Measurements from ENCODE around the gene GUCY1B1. TPM values are rescaled to one million over a fixed set of nuclear protein-coding genes. Genes with fewer than 3 reads are reported as not detected.

GUCY1B1 gene
- 5.5 and 6.5 TPM in 2 replicates for total RNA-seq

GRCh38 chr4:155758481-155759371, at the start of gene GUCY1B1:
Gene GUCY1B1 (plus strand): TSS chr4:155759021. CDS start chr4:155759141, 120 bp downstream.

Other genes starting within 250 kb of the GUCY1B1 start
- 0.49 and 0.97 TPM in 2 replicates for gene GUCY1A1, start 92.2 kb upstream of the GUCY1B1 start, total RNA-seq
- gene ASIC5, start 107.3 kb downstream of the GUCY1B1 start, total RNA-seq, result not detected in 2 replicates
- 0.81 and 1.5 TPM in 2 replicates for gene TDO2, start 144.7 kb downstream of the GUCY1B1 start, total RNA-seq
- 25.4 and 27.6 TPM in 2 replicates for gene CTSO, start 194.8 kb downstream of the GUCY1B1 start, total RNA-seq

All from hair follicle dermal papilla cell (primary cell).